ENCODE data around the gene EMILIN2. TPM values are rescaled to one million over a fixed set of nuclear protein-coding genes. Genes with fewer than 3 reads are reported as not detected.
A peak's percentile ranks its signal among the peaks of the same experiment; 100 is the strongest.
"Not testable (repeated sequence)": the region's sequence is repeated elsewhere in the genome, so short reads cannot be mapped to it uniquely, and the experiment has no call there.

The EMILIN2 gene
- total and polyA plus RNA-seq, 2 experiments from 2014 or later = 10.6 to 16.8 TPM

- H3K27me3 ChIP-seq = peaks cover 31% of the 10 kb centered on the region
Observed at GRCh38 chr18:2850816-2851215, 4.0 kb downstream of the EMILIN2 start.

GRCh38 chr18:2851771-2852170, 5.0 kb downstream of the EMILIN2 start:
- H3K36me3 ChIP-seq (replicated peaks; ENCODE audit: insufficient read depth, low read depth) = no peaks in the 10 kb centered on the region
- TF ChIP-seq CTCF (IDR thresholded peaks at IDR 0.05; ENCODE audit: poor library complexity) (no peak), EZH2 (IDR thresholded peaks at IDR 0.05; ENCODE audit: borderline replicate concordance) (no peak), EZH2phosphoT487 (IDR thresholded peaks at IDR 0.05; ENCODE audit: low read depth, severe bottlenecking, unreplicated experiment) (no peak)
- H3K4me2 ChIP-seq = no peak overlapping the region
- DNase-seq (ENCODE audit: low spot score) = peak; percentile 56
- H3K9me2 ChIP-seq (replicated peaks; ENCODE audit: insufficient read depth) = no peaks in the 10 kb centered on the region
- WGBS (ENCODE audit: low lambda C conversion rate, missing lambda C conversion rate) = 69% methylated on average over 8 of the region's 8 CpGs
- H3K4me1 ChIP-seq (ENCODE audit: insufficient read depth) = peaks cover 20% of the 10 kb centered on the region
- H4K20me1 ChIP-seq (ENCODE audit: insufficient read depth, poor library complexity, severe bottlenecking) = no peaks in the 10 kb centered on the region
- peaks cover 27% of the 10 kb centered on the region for H3K27me3 ChIP-seq
- no peak overlapping the region for H3K27ac ChIP-seq
- no peak overlapping the region for H2AFZ ChIP-seq
- no peaks in the 10 kb centered on the region for H3K79me2 ChIP-seq
- H3K4me3 ChIP-seq = no peak overlapping the region
- no peaks in the 10 kb centered on the region for H3K9me3 ChIP-seq (ENCODE audit: low read depth)

More at GRCh38 chr18:2850816-2851215, 4.0 kb downstream of the EMILIN2 start:
- Histone ChIP-seq H3K36me3 (replicated peaks; ENCODE audit: insufficient read depth, low read depth) (no peaks in the 10 kb centered on the region), H3K27ac (no peak overlapping the region), H3K79me2 (no peaks in the 10 kb centered on the region), H3K4me1 (ENCODE audit: insufficient read depth) (peaks cover 23% of the 10 kb centered on the region), H3K4me2 (no peak overlapping the region), H3K4me3 (no peak overlapping the region), H4K20me1 (ENCODE audit: insufficient read depth, poor library complexity, severe bottlenecking) (no peaks in the 10 kb centered on the region), H3K9me2 (replicated peaks; ENCODE audit: insufficient read depth) (no peaks in the 10 kb centered on the region), H3K9me3 (ENCODE audit: low read depth) (no peaks in the 10 kb centered on the region), H2AFZ (no peak overlapping the region)
- WGBS (ENCODE audit: low lambda C conversion rate, missing lambda C conversion rate) = 93% methylated on average over 2 of the region's 2 CpGs
- no peak for TF ChIP-seq EZH2phosphoT487 (IDR thresholded peaks at IDR 0.05; ENCODE audit: low read depth, severe bottlenecking, unreplicated experiment)
- TF ChIP-seq CTCF (IDR thresholded peaks at IDR 0.05; ENCODE audit: poor library complexity) = no peak
- no peak for TF ChIP-seq EZH2 (IDR thresholded peaks at IDR 0.05; ENCODE audit: borderline replicate concordance)
- DNase-seq (ENCODE audit: low spot score) = no peak

- 94% methylated on average over 12 of the region's 12 CpGs for WGBS (ENCODE audit: low lambda C conversion rate, missing lambda C conversion rate)
- H3K9me3 ChIP-seq (ENCODE audit: low read depth); H3K9me2 ChIP-seq (replicated peaks; ENCODE audit: insufficient read depth); H4K20me1 ChIP-seq (ENCODE audit: insufficient read depth, poor library complexity, severe bottlenecking); H3K27ac ChIP-seq; DNase-seq (ENCODE audit: low spot score); H3K4me3 ChIP-seq; H2AFZ ChIP-seq; H3K4me2 ChIP-seq; H3K36me3 ChIP-seq (replicated peaks; ENCODE audit: insufficient read depth, low read depth); H3K79me2 ChIP-seq: not testable (repeated sequence)
- Histone ChIP-seq H3K27me3 (peaks cover 24% of the 10 kb centered on the region), H3K4me1 (ENCODE audit: insufficient read depth) (peaks cover 26% of the 10 kb centered on the region)
Observed at GRCh38 chr18:2852460-2852859, 5.7 kb downstream of the EMILIN2 start.

GRCh38 chr18:2853173-2853925, 6.5 kb downstream of the EMILIN2 start:
- TF ChIP-seq EZH2phosphoT487 (IDR thresholded peaks at IDR 0.05; ENCODE audit: low read depth, severe bottlenecking, unreplicated experiment) (no peak), CTCF (IDR thresholded peaks at IDR 0.05; ENCODE audit: poor library complexity) (no peak), EZH2 (IDR thresholded peaks at IDR 0.05; ENCODE audit: borderline replicate concordance) (no peak)
- Histone ChIP-seq H3K27me3 (peaks cover 15% of the 10 kb centered on the region), H3K79me2 (no peaks in the 10 kb centered on the region), H4K20me1 (ENCODE audit: insufficient read depth, poor library complexity, severe bottlenecking) (no peaks in the 10 kb centered on the region), H3K4me3 (no peak overlapping the region), H2AFZ (no peak overlapping the region), H3K4me1 (ENCODE audit: insufficient read depth) (peaks cover 26% of the 10 kb centered on the region), H3K36me3 (replicated peaks; ENCODE audit: insufficient read depth, low read depth) (no peaks in the 10 kb centered on the region), H3K9me2 (replicated peaks; ENCODE audit: insufficient read depth) (no peaks in the 10 kb centered on the region), H3K9me3 (ENCODE audit: low read depth) (no peaks in the 10 kb centered on the region), H3K4me2 (no peak overlapping the region), H3K27ac (no peak overlapping the region)
- no peak for DNase-seq (ENCODE audit: low spot score)
- 88% methylated on average over 18 of the region's 18 CpGs for WGBS (ENCODE audit: low lambda C conversion rate, missing lambda C conversion rate)
